Sigmoid colon (tissue), 4 donors: Measurements from ENCODE around the gene DOCK8.

Experiments used
- POLR2A ChIP-seq, 2 donors: fragments of 450-650 bp; IDR thresholded peaks; one replicate each; pipeline ENCODE4 v1.6.1; 2016; ENCODE audit warnings: antibody characterized with exemption in 2 of 2, mild to moderate bottlenecking in 2 of 2, moderate library complexity in 2 of 2
- POLR2AphosphoS5 ChIP-seq, 4 donors: sonication (generic); formaldehyde crosslinking; IDR thresholded peaks; one replicate each; pipeline ENCODE4 v1.6.1; 2017; ENCODE audit warnings: antibody characterized with exemption in 4 of 4

GRCh38 chr9:506281-506680, 291.6 kb downstream of the DOCK8 start:
- TF ChIP-seq POLR2A (IDR thresholded peaks at IDR 0.05) (no peak), POLR2AphosphoS5 (IDR thresholded peaks at IDR 0.05) (no peak)
